Keratinocyte (primary cell): ENCODE results near the gene SLC4A1AP. TPM values are rescaled to one million over a fixed set of nuclear protein-coding genes. Genes with fewer than 3 reads are reported as not detected.
A peak's percentile ranks its signal among the peaks of the same experiment; 100 is the strongest.

Source experiments
- DNase-seq: peaks from one replicate; pipeline ENCODE4 v3.0.0-alpha.2; 2011; ENCODE audit warnings: low read depth, missing footprints, low spot score
- FAIRE-seq: peaks from 2 replicates; lab custom pipeline; 2011; peaks lifted over from hg19 to GRCh38; lab: Jason Lieb, UNC
- H2AFZ ChIP-seq: 2 replicates; pipeline ENCODE4 v1.6.0; 2012; ENCODE audit warnings: low read length, control low read depth, inconsistent platforms; ENCODE audit not compliant: control insufficient read depth
- H3K27ac ChIP-seq: 2 replicates; pipeline ENCODE4 v1.5.1; 2011; ENCODE audit warnings: low read length; ENCODE audit not compliant: control insufficient read depth, insufficient read depth
- H3K27me3 ChIP-seq: 3 replicates; pipeline ENCODE4 v1.6.0; 2011; ENCODE audit warnings: low read length; ENCODE audit not compliant: control insufficient read depth, insufficient read depth; ENCODE audit errors: extremely low read depth
- H3K36me3 ChIP-seq, 2 experiments: 2 replicates in 1 of 2; 3 replicates in 1 of 2; pipeline ENCODE4 v1.5.1; 2011; ENCODE audit warnings: low read length in 2 of 2, mild to moderate bottlenecking in 1 of 2; ENCODE audit not compliant: control insufficient read depth in 2 of 2, insufficient read depth in 2 of 2; ENCODE audit errors: extremely low read depth in 1 of 2
- H3K4me1 ChIP-seq: 3 replicates; pipeline ENCODE4 v1.5.1; 2011; ENCODE audit warnings: low read length; ENCODE audit not compliant: control insufficient read depth, insufficient read depth; ENCODE audit errors: extremely low read depth
- H3K4me2 ChIP-seq: 3 replicates; pipeline ENCODE4 v1.6.0; 2011; ENCODE audit warnings: low read depth, low read length; ENCODE audit not compliant: control insufficient read depth, insufficient read depth; ENCODE audit errors: extremely low read depth
- H3K4me3 ChIP-seq, 3 experiments: fragments of 200-600 bp in 1 of 3; sonication (generic) in 1 of 3; 2 replicates in 2 of 3; 3 replicates in 1 of 3; pipeline ENCODE4 v1.5.1; 2011 to 2016; ENCODE audit warnings: low read length in 3 of 3, mild to moderate bottlenecking in 3 of 3, control low read depth in 2 of 3, inconsistent platforms in 1 of 3, low read depth in 1 of 3, mixed read lengths in 1 of 3, mixed run types in 1 of 3, moderate library complexity in 1 of 3; ENCODE audit not compliant: control insufficient read depth in 2 of 3, insufficient read depth in 2 of 3; ENCODE audit errors: extremely low read depth in 1 of 3
- H3K79me2 ChIP-seq: 2 replicates; pipeline ENCODE4 v1.6.0; 2012; ENCODE audit warnings: low read length; ENCODE audit not compliant: control insufficient read depth, insufficient read depth
- H3K9ac ChIP-seq: 3 replicates; pipeline ENCODE4 v1.6.0; 2011; ENCODE audit warnings: low read length; ENCODE audit not compliant: control insufficient read depth, insufficient read depth; ENCODE audit errors: extremely low read depth
- H3K9me1 ChIP-seq: 3 replicates; pipeline ENCODE4 v1.6.0; 2011; ENCODE audit warnings: low read length; ENCODE audit not compliant: control insufficient read depth, insufficient read depth; ENCODE audit errors: extremely low read depth
- H3K9me3 ChIP-seq: 2 replicates; pipeline ENCODE4 v1.5.1; 2012; ENCODE audit warnings: low read depth, low read length; ENCODE audit not compliant: control insufficient read depth
- H4K20me1 ChIP-seq: 3 replicates; pipeline ENCODE4 v1.6.0; 2011; ENCODE audit warnings: low read length; ENCODE audit not compliant: control insufficient read depth, insufficient read depth; ENCODE audit errors: extremely low read depth
- EZH2 ChIP-seq: IDR thresholded peaks from one replicate; pipeline ENCODE4 v1.6.1; 2012; ENCODE audit warnings: inconsistent platforms, mild to moderate bottlenecking, low read length, moderate library complexity
- dilution Hi-C: fragments of 300-500 bp; cut with MboI; formaldehyde crosslinking; loops from one replicate; pipeline ENCODE4 v1.7.0; 2020; ENCODE audit warnings: low sequenced_read_pairs; ENCODE audit not compliant: extremely low pct_ligation_motif_present
- polyA plus RNA-seq, 5 experiments: library from polyadenylated mRNA; depleted of rRNA in 3 of 5; stranded (reverse) in 3 of 5; stranded (forward) in 1 of 5; unstranded in 1 of 5; fragments of >200 nt; gene quantifications; 1 replicate in 1 of 5; 2 replicates in 3 of 5; 3 replicates in 1 of 5; pipeline versions ENCODE4 v1.2.1 to v1.2.3, GENCODE V29; 2011 to 2012; ENCODE audit warnings: missing spikeins in 2 of 5, low read depth in 1 of 5, low replicate concordance in 1 of 5
- TF ChIP-seq, protein P1 (sequence below), 3 experiments: IDR thresholded peaks in 1 of 3; conservative IDR thresholded peaks in 1 of 3; optimal IDR thresholded peaks in 1 of 3; 2 replicates in 2 of 3; 3 replicates in 1 of 3; pipeline versions ENCODE3 to v1.5.1; 2011; ENCODE audit warnings: low read length in 3 of 3, mild to moderate bottlenecking in 3 of 3, moderate library complexity in 2 of 3, control low read depth in 1 of 3, inconsistent platforms in 1 of 3; ENCODE audit not compliant: insufficient read depth in 2 of 3; ENCODE audit errors: extremely low read depth in 1 of 3

The SLC4A1AP gene
- polyA plus RNA-seq, 1 donor (not counting 4 experiments of a cell fraction or from before 2014, with no cell fraction given), result 17.0 TPM

DNA sequence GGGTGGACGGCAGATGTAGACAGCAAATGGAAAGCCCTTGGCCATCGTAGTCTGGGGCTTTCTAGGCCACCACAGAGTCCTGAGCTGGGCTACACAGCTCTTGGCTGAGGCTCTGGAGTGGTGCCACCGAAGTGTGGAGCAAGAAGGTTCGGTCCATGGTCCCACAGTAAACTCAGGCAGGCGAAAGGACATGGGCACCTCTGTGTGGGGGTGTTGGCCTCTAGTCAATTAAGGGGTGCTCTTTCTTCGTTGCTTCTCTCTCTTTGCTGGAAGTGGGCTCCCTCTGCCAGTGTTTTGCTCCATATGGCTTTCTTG, 73.2 kb downstream of the SLC4A1AP start:
- H3K79me2 ChIP-seq, result no peaks in the 10 kb centered on the region
- FAIRE-seq, result no peak
- H3K9me1 ChIP-seq, result no peaks in the 10 kb centered on the region
- H3K4me3 ChIP-seq, result no peak overlapping the region
- no peak overlapping the region for H2AFZ ChIP-seq
- H3K4me1 ChIP-seq, result peaks cover 28% of the 10 kb centered on the region
- no peaks in the 10 kb centered on the region for H3K27me3 ChIP-seq
- dilution Hi-C loops, result no loop called here
- H3K27ac ChIP-seq, result peak overlapping the region; percentile 56
- no peak overlapping the region for H3K9ac ChIP-seq
- H4K20me1 ChIP-seq, result no peaks in the 10 kb centered on the region
- H3K36me3 ChIP-seq, result no peaks in the 10 kb centered on the region
- no peak for TF ChIP-seq EZH2
- TF ChIP-seq, protein P1, sequence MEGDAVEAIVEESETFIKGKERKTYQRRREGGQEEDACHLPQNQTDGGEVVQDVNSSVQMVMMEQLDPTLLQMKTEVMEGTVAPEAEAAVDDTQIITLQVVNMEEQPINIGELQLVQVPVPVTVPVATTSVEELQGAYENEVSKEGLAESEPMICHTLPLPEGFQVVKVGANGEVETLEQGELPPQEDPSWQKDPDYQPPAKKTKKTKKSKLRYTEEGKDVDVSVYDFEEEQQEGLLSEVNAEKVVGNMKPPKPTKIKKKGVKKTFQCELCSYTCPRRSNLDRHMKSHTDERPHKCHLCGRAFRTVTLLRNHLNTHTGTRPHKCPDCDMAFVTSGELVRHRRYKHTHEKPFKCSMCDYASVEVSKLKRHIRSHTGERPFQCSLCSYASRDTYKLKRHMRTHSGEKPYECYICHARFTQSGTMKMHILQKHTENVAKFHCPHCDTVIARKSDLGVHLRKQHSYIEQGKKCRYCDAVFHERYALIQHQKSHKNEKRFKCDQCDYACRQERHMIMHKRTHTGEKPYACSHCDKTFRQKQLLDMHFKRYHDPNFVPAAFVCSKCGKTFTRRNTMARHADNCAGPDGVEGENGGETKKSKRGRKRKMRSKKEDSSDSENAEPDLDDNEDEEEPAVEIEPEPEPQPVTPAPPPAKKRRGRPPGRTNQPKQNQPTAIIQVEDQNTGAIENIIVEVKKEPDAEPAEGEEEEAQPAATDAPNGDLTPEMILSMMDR (optimal IDR thresholded peaks at IDR 0.05 in 1 of 3, IDR thresholded peaks at IDR 0.05 in 1 of 3, conservative IDR thresholded peaks at IDR 0.05 in 1 of 3; ENCODE audit: extremely low read depth in 1 of 3, insufficient read depth in 2 of 3, low read length in 3 of 3), result no peak
- H3K9me3 ChIP-seq, result no peaks in the 10 kb centered on the region
- no peak for DNase-seq
- H3K4me2 ChIP-seq, result no peak overlapping the region

DNA sequence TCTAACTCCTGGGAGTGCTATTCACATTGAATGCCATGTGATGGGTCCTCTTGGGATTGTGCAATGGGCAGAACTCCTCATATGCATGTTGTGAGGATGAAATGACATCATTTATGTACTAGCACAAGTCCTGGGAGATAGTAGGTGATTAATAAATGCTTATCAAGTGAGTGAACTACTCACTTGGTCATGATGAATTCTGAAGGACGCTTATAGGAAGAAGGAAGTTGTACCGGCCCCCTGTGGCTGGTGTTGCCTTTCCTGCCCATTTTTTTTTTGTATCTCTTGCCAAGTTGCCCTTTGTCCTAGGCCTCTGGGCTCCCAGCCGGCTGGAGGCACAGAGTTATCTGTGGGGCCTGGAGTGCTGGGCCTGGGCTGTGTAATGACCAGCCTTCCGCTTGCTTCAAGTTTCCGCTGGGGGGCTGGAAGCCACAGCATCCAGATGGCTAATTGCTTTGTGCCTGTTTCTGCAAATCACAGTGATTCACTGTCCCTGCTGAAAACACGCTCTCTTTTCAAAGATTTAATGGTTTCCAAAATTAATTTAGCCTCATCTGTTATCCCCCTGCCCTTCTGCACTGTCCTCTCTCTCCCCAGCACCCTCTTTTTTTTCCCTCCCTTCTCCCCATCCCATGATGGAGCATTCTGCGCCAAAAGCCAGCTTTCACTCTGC, 74.1 kb downstream of the SLC4A1AP start:
- dilution Hi-C loops, result no loop called here
- no peaks in the 10 kb centered on the region for H4K20me1 ChIP-seq
- H3K4me2 ChIP-seq, result no peak overlapping the region

More for the DNA sequence above, 74.1 kb downstream of the SLC4A1AP start:
- Histone ChIP-seq H3K27me3 (no peaks in the 10 kb centered on the region), H3K27ac (peak overlapping the region; percentile 56), H3K36me3 (no peaks in the 10 kb centered on the region), H3K4me3 (no peak overlapping the region), H3K9me1 (no peaks in the 10 kb centered on the region), H2AFZ (no peak overlapping the region), H3K9me3 (no peaks in the 10 kb centered on the region), H3K79me2 (no peaks in the 10 kb centered on the region), H3K9ac (no peak overlapping the region), H3K4me1 (peaks cover 28% of the 10 kb centered on the region)
- TF ChIP-seq, protein P1 (optimal IDR thresholded peaks at IDR 0.05 in 1 of 3, IDR thresholded peaks at IDR 0.05 in 1 of 3, conservative IDR thresholded peaks at IDR 0.05 in 1 of 3; ENCODE audit: extremely low read depth in 1 of 3, insufficient read depth in 2 of 3, low read length in 3 of 3), result peak in 1 of 3 experiments; percentile 22
- TF ChIP-seq EZH2, result no peak
- peak; percentile 81 for DNase-seq
- no peak for FAIRE-seq
